ENCODE measurements around the gene HEXB. TPM values are rescaled to one million over a fixed set of nuclear protein-coding genes. Genes with fewer than 3 reads are reported as not detected.

HEXB gene
- polyA plus RNA-seq, 1 donor from 2014 or later = 23.1 TPM

- Histone ChIP-seq H3K9me3 (ENCODE audit: low read length) (no peaks in the 10 kb centered on the region), H2AFZ (ENCODE audit: low read depth, low read length) (peak within 1 kb of the TSS; percentile 98), H3K9ac (ENCODE audit: low read length) (peak within 1 kb of the TSS; percentile 89), H3K36me3 (ENCODE audit: insufficient read depth, low read length) (no peaks in the 10 kb centered on the region), H3K4me2 (ENCODE audit: low read length) (peak within 1 kb of the TSS; percentile 95), H3K27me3 (ENCODE audit: insufficient read depth, low read depth, low read length) (no peaks in the 10 kb centered on the region), H3K4me3 (ENCODE audit: low read length) (peak within 1 kb of the TSS; percentile 100), H3K27ac (ENCODE audit: low read length) (peak within 1 kb of the TSS; percentile 77), H3K79me2 (replicated peaks; ENCODE audit: insufficient read depth, low read length) (peaks cover 52% of the 10 kb centered on the region), H3K9me2 (ENCODE audit: insufficient read depth, low read length) (no peaks in the 10 kb centered on the region), H3F3A (ENCODE audit: insufficient read depth, low read length, poor library complexity, severe bottlenecking) (no peaks in the 10 kb centered on the region), H4K20me1 (ENCODE audit: insufficient read depth) (no peaks in the 10 kb centered on the region)
- TF ChIP-seq EZH2 (IDR thresholded peaks at IDR 0.05; ENCODE audit: borderline replicate concordance, insufficient read depth, low read length, poor library complexity, severe bottlenecking) (no peak), EP300 (conservative IDR thresholded peaks at IDR 0.05; ENCODE audit: poor library complexity, severe bottlenecking) (peak; percentile 46), TAF1 (IDR thresholded peaks at IDR 0.05; ENCODE audit: low read depth) (peak; percentile 74), RAD21 (conservative IDR thresholded peaks at IDR 0.05) (no peak), SMC3 (conservative IDR thresholded peaks at IDR 0.05; ENCODE audit: poor library complexity) (peak; percentile 32), REST (IDR thresholded peaks at IDR 0.05; ENCODE audit: borderline replicate concordance) (peak; percentile 44), MXI1 (conservative IDR thresholded peaks at IDR 0.05; ENCODE audit: poor library complexity, severe bottlenecking) (peak; percentile 96), POLR2AphosphoS5 (IDR thresholded peaks at IDR 0.05) (peak; percentile 83), CTCF (IDR thresholded peaks at IDR 0.05; ENCODE audit: poor library complexity, severe bottlenecking) (no peak)
Measured at GRCh38 chr5:74766849-74767578, 82.0 kb downstream of the HEXB start, which contains the start of the genes GFM2 and NSA2. TSS of gene GFM2 (minus strand) at chr5:74767117. CDS start at chr5:74763742, 3,375 bp downstream. TSS of gene NSA2 (plus strand) at chr5:74767249. CDS start at chr5:74767361, 112 bp downstream.

GRCh38 chr5:74767579-74767913, 82.5 kb downstream of the HEXB start:
- Histone ChIP-seq H3K36me3 (ENCODE audit: insufficient read depth, low read length) (no peaks in the 10 kb centered on the region), H4K20me1 (ENCODE audit: insufficient read depth) (no peaks in the 10 kb centered on the region), H2AFZ (ENCODE audit: low read depth, low read length) (peak overlapping the region; percentile 93), H3K4me3 (ENCODE audit: low read length) (peak overlapping the region; percentile 100), H3K27me3 (ENCODE audit: insufficient read depth, low read depth, low read length) (no peaks in the 10 kb centered on the region), H3F3A (ENCODE audit: insufficient read depth, low read length, poor library complexity, severe bottlenecking) (no peaks in the 10 kb centered on the region), H3K9me2 (ENCODE audit: insufficient read depth, low read length) (no peaks in the 10 kb centered on the region), H3K4me2 (ENCODE audit: low read length) (peak overlapping the region; percentile 95), H3K9ac (ENCODE audit: low read length) (peak overlapping the region; percentile 89), H3K27ac (ENCODE audit: low read length) (peak overlapping the region; percentile 77), H3K9me3 (ENCODE audit: low read length) (no peaks in the 10 kb centered on the region), H3K79me2 (replicated peaks; ENCODE audit: insufficient read depth, low read length) (peaks cover 52% of the 10 kb centered on the region)
- TF ChIP-seq EP300 (conservative IDR thresholded peaks at IDR 0.05; ENCODE audit: poor library complexity, severe bottlenecking) (no peak), CTCF (IDR thresholded peaks at IDR 0.05; ENCODE audit: poor library complexity, severe bottlenecking) (no peak), EZH2 (IDR thresholded peaks at IDR 0.05; ENCODE audit: borderline replicate concordance, insufficient read depth, low read length, poor library complexity, severe bottlenecking) (no peak), TAF1 (IDR thresholded peaks at IDR 0.05; ENCODE audit: low read depth) (no peak), MXI1 (conservative IDR thresholded peaks at IDR 0.05; ENCODE audit: poor library complexity, severe bottlenecking) (no peak), SMC3 (conservative IDR thresholded peaks at IDR 0.05; ENCODE audit: poor library complexity) (no peak), RAD21 (conservative IDR thresholded peaks at IDR 0.05) (no peak), POLR2AphosphoS5 (IDR thresholded peaks at IDR 0.05) (no peak)

All from neural cell (in vitro differentiated cells).